SK-N-SH treated with all-trans-retinoic acid at 6 μM for 48 hours (cell line): ENCODE results near the gene PRCC.

Source experiments
- ATAC-seq: fragments of 200-7000 bp; cut with Tn5 transposase; 3 replicates; pipeline ENCODE4 v1.9.1; 2020; ENCODE audit warnings: mild to moderate bottlenecking, moderate library complexity
- ARNTL ChIP-seq: fragments of 450-650 bp; formaldehyde crosslinking; IDR thresholded peaks from 2 replicates; pipeline ENCODE4 v1.5.0; 2020; ENCODE audit warnings: low read depth, mild to moderate bottlenecking, moderate library complexity, borderline replicate concordance
- BACH2 ChIP-seq: fragments of 250-450 bp; sonication (Bioruptor Pico); IDR thresholded peaks from 2 replicates; pipeline ENCODE4 v1.9.0; 2021; ENCODE audit warnings: mild to moderate bottlenecking, borderline replicate concordance
- CSDC2 ChIP-seq: fragments of 250-450 bp; sonication (Bioruptor Pico); IDR thresholded peaks from 2 replicates; pipeline ENCODE4 v1.5.0; 2020; ENCODE audit warnings: mild to moderate bottlenecking, moderate library complexity
- CSRNP3 ChIP-seq: fragments of 250-450 bp; sonication (Bioruptor Pico); IDR thresholded peaks from 2 replicates; pipeline ENCODE4 v1.5.1; 2021; ENCODE audit warnings: mild to moderate bottlenecking, moderate library complexity
- ESRRG ChIP-seq: fragments of 250-450 bp; sonication (Bioruptor Pico); IDR thresholded peaks from 2 replicates; pipeline ENCODE4 v1.6.1; 2021; ENCODE audit warnings: mild to moderate bottlenecking
- GLIS3 ChIP-seq: fragments of 250-450 bp; sonication (Bioruptor Pico); IDR thresholded peaks from 2 replicates; pipeline ENCODE4 v1.5.0; 2020; ENCODE audit warnings: mild to moderate bottlenecking, moderate library complexity
- ISL1 ChIP-seq: fragments of 250-450 bp; sonication (Bioruptor Pico); IDR thresholded peaks from 2 replicates; pipeline ENCODE4 v2.1.2; 2022; ENCODE audit warnings: mild to moderate bottlenecking, moderate library complexity
- OSR1 ChIP-seq: fragments of 250-450 bp; sonication (Bioruptor Pico); IDR thresholded peaks from 2 replicates; pipeline ENCODE4 v1.8.0; 2022; ENCODE audit warnings: moderate library complexity, mild to moderate bottlenecking, inconsistent platforms
- PPARA ChIP-seq: fragments of 250-450 bp; sonication (Bioruptor Pico); IDR thresholded peaks from 2 replicates; pipeline ENCODE4 v1.5.0; 2020; ENCODE audit warnings: mild to moderate bottlenecking, borderline replicate concordance
- RARB ChIP-seq: fragments of 250-450 bp; sonication (Bioruptor Pico); IDR thresholded peaks from 2 replicates; pipeline ENCODE4 v1.8.0; 2021; ENCODE audit warnings: mild to moderate bottlenecking, moderate library complexity
- SNAI2 ChIP-seq: fragments of 250-450 bp; sonication (Bioruptor Pico); IDR thresholded peaks from 2 replicates; pipeline ENCODE4 v1.5.0; 2020; ENCODE audit warnings: mild to moderate bottlenecking, moderate library complexity
- TCF4 ChIP-seq: fragments of 250-450 bp; sonication (Bioruptor Pico); IDR thresholded peaks from 2 replicates; pipeline ENCODE4 v1.8.0; 2021; ENCODE audit warnings: mild to moderate bottlenecking, moderate library complexity, borderline replicate concordance
- TOX ChIP-seq: fragments of 250-450 bp; sonication (Bioruptor Pico); IDR thresholded peaks from 2 replicates; pipeline ENCODE4 v1.8.0; 2021; ENCODE audit warnings: mild to moderate bottlenecking, moderate library complexity, borderline replicate concordance
- ZC3H10 ChIP-seq: fragments of 250-450 bp; sonication (Bioruptor Pico); IDR thresholded peaks from 2 replicates; pipeline ENCODE4 v1.5.1; 2021; ENCODE audit warnings: mild to moderate bottlenecking, moderate library complexity
- ZFP3 ChIP-seq: fragments of 250-450 bp; sonication (Bioruptor Pico); IDR thresholded peaks from 2 replicates; pipeline ENCODE4 v1.5.0; 2020; ENCODE audit warnings: mild to moderate bottlenecking, moderate library complexity
- ZFP30 ChIP-seq: fragments of 450-650 bp; formaldehyde crosslinking; IDR thresholded peaks from 2 replicates; pipeline ENCODE4 v1.5.0; 2022; ENCODE audit warnings: mild to moderate bottlenecking, moderate library complexity
- ZNF565 ChIP-seq: fragments of 450-650 bp; formaldehyde crosslinking; conservative IDR thresholded peaks from 2 replicates; pipeline ENCODE4 v1.5.0; 2020; ENCODE audit warnings: low read depth, mild to moderate bottlenecking, moderate library complexity
- ZNF70 ChIP-seq: fragments of 450-650 bp; formaldehyde crosslinking; IDR thresholded peaks from 2 replicates; pipeline ENCODE4 v1.5.0; 2020; ENCODE audit warnings: mild to moderate bottlenecking, moderate library complexity
- ZNF8 ChIP-seq: fragments of 450-650 bp; formaldehyde crosslinking; IDR thresholded peaks from 2 replicates; pipeline ENCODE4 v1.5.0; 2020; ENCODE audit warnings: mild to moderate bottlenecking, moderate library complexity
- TF ChIP-seq, protein P1 (sequence below): fragments of 250-450 bp; sonication (Bioruptor Pico); IDR thresholded peaks from 2 replicates; pipeline ENCODE4 v1.8.0; 2020; ENCODE audit warnings: mild to moderate bottlenecking, moderate library complexity, borderline replicate concordance
- TF ChIP-seq, protein P2 (sequence below): fragments of 250-450 bp; sonication (Bioruptor Pico); IDR thresholded peaks from 2 replicates; pipeline ENCODE4 v1.8.0; 2021; ENCODE audit warnings: low read depth, mild to moderate bottlenecking, moderate library complexity, borderline replicate concordance
- TF ChIP-seq, protein P3 (sequence below): fragments of 250-450 bp; sonication (Bioruptor Pico); IDR thresholded peaks from 2 replicates; pipeline ENCODE4 v1.5.1; 2020; ENCODE audit warnings: low read depth, mild to moderate bottlenecking, moderate library complexity

Gene PRCC

DNA sequence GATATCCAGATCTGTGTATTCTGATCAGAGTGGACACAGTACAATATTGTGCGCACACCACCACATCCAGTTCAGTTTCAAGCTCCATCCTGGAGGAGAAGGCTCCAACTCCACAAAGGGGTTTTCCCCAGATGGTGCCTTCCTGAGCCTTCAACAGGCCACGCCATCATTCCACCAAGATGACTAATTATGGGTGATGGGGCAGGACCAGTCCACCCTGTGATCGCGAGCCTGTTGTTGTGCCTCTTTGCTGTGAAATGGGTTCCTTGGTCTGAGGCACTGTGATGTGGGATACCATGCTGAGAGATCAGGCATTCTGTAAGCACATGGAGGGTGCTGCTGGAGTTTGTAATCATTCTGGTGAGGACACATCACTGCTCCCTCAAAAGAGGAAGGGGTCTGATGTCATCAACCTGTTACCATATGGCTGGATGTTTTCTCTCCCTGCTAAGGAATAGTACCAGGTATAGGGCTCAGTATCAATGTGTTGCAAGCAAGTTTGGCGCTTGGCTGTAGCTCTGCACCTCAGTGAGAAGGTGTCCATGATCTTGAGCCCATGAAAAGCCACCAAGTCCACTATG, 56.0 kb downstream of the PRCC start:
- TF ChIP-seq SNAI2 = no peak
- TF ChIP-seq, protein P1, sequence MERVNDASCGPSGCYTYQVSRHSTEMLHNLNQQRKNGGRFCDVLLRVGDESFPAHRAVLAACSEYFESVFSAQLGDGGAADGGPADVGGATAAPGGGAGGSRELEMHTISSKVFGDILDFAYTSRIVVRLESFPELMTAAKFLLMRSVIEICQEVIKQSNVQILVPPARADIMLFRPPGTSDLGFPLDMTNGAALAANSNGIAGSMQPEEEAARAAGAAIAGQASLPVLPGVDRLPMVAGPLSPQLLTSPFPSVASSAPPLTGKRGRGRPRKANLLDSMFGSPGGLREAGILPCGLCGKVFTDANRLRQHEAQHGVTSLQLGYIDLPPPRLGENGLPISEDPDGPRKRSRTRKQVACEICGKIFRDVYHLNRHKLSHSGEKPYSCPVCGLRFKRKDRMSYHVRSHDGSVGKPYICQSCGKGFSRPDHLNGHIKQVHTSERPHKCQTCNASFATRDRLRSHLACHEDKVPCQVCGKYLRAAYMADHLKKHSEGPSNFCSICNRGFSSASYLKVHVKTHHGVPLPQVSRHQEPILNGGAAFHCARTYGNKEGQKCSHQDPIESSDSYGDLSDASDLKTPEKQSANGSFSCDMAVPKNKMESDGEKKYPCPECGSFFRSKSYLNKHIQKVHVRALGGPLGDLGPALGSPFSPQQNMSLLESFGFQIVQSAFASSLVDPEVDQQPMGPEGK (CRISPR knock-in tag) = no peak
- TF ChIP-seq, protein P2, sequence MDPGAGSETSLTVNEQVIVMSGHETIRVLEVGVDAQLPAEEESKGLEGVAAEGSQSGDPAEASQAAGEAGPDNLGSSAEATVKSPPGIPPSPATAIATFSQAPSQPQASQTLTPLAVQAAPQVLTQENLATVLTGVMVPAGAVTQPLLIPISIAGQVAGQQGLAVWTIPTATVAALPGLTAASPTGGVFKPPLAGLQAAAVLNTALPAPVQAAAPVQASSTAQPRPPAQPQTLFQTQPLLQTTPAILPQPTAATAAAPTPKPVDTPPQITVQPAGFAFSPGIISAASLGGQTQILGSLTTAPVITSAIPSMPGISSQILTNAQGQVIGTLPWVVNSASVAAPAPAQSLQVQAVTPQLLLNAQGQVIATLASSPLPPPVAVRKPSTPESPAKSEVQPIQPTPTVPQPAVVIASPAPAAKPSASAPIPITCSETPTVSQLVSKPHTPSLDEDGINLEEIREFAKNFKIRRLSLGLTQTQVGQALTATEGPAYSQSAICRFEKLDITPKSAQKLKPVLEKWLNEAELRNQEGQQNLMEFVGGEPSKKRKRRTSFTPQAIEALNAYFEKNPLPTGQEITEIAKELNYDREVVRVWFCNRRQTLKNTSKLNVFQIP (CRISPR knock-in tag) = no peak
- no peak for TF ChIP-seq BACH2
- no peak for TF ChIP-seq ZFP30 (CRISPR knock-in tag)
- no peak for TF ChIP-seq ESRRG (CRISPR knock-in tag)
- TF ChIP-seq ZFP3 (CRISPR knock-in tag) = no peak
- no peak for TF ChIP-seq ZNF565 (CRISPR knock-in tag)
- no peak for TF ChIP-seq ZNF8 (CRISPR knock-in tag)
- TF ChIP-seq RARB (CRISPR knock-in tag) = no peak
- no peak for TF ChIP-seq CSDC2 (CRISPR knock-in tag)
- no peak for TF ChIP-seq ZC3H10 (CRISPR knock-in tag)
- TF ChIP-seq TOX (CRISPR knock-in tag) = no peak
- TF ChIP-seq, protein P3, sequence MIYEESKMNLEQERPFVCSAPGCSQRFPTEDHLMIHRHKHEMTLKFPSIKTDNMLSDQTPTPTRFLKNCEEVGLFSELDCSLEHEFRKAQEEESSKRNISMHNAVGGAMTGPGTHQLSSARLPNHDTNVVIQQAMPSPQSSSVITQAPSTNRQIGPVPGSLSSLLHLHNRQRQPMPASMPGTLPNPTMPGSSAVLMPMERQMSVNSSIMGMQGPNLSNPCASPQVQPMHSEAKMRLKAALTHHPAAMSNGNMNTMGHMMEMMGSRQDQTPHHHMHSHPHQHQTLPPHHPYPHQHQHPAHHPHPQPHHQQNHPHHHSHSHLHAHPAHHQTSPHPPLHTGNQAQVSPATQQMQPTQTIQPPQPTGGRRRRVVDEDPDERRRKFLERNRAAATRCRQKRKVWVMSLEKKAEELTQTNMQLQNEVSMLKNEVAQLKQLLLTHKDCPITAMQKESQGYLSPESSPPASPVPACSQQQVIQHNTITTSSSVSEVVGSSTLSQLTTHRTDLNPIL = no peak
- ATAC-seq = no peak

DNA sequence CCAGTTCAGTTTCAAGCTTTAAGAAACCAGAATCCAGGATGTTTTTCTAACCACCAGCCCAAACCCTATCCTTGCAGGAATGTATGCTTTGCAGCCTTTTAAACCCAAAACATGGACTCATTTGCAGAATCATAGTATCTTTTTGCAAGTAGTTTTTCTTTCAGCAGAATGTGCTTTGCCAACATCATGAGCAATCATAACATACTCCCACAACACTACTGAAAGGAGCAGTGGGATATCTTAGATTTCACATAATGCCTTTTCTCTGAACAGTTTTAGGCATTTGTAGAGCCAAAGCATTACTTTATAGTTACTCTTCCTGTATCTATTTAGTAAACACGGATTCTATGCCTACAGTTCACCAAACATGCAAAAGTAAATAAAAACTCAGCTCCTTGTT, 59.3 kb downstream of the PRCC start:
- TF ChIP-seq ARNTL (CRISPR knock-in tag) (no peak), TCF4 (no peak), ISL1 (CRISPR knock-in tag) (no peak), ZNF8 (CRISPR knock-in tag) (no peak), ZNF70 (CRISPR knock-in tag) (no peak), ZFP3 (CRISPR knock-in tag) (no peak), ZC3H10 (CRISPR knock-in tag) (no peak), PPARA (CRISPR knock-in tag) (no peak)
- TF ChIP-seq, protein P1 (CRISPR knock-in tag) = no peak
- ATAC-seq = no peak

DNA sequence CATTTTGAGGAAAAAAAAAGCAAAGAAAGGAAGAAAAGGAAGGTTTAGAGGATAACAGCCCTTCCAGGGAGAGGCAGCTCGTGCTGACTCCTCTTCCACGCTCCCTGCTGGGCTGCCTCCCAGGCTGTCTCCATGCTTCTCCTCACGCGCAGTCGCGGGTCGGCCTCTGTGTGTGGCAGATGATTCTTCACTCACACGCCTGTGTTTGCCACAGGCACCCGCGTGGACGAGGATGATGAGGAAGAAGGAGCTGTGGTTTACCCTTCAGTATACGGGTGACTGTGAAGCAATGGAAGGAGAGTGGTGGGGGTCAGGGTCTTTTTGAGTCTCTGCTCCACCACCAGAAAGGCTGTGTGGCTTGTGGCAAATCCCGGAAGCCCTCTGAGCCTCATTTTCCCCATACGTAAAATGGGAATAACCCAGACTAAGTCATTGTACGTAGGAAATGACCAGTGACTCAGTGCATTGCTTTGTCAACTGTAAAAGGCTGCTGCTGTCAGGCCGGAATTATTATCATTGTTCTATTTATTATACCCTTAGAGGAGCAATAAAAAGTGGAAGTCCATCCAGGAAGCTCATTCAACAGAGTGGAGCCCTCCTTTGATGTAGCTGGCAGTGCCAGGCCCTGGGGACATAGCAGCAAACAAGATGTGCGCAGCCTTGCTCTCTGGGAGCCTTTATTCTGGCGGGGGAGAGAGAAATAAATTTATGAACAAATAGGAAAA, 61.2 kb downstream of the PRCC start:
- no peak for TF ChIP-seq PPARA (CRISPR knock-in tag)
- no peak for TF ChIP-seq GLIS3 (CRISPR knock-in tag)
- TF ChIP-seq ESRRG (CRISPR knock-in tag) = no peak
- TF ChIP-seq, protein P3 = no peak
- TF ChIP-seq ZFP30 (CRISPR knock-in tag) = no peak
- TF ChIP-seq ZC3H10 (CRISPR knock-in tag) = no peak
- TF ChIP-seq, protein P2 (CRISPR knock-in tag) = no peak
- TF ChIP-seq BACH2 = no peak
- TF ChIP-seq OSR1 (CRISPR knock-in tag) = no peak
- no peak for TF ChIP-seq ZNF70 (CRISPR knock-in tag)
- TF ChIP-seq RARB (CRISPR knock-in tag) = no peak
- no peak for TF ChIP-seq CSRNP3 (CRISPR knock-in tag)
- TF ChIP-seq ZFP3 (CRISPR knock-in tag) = no peak
- TF ChIP-seq, protein P1 (CRISPR knock-in tag) = no peak
- TF ChIP-seq TOX (CRISPR knock-in tag) = no peak
- TF ChIP-seq ISL1 (CRISPR knock-in tag) = no peak
- no peak for TF ChIP-seq ARNTL (CRISPR knock-in tag)
- TF ChIP-seq ZNF565 (CRISPR knock-in tag) = no peak
- ATAC-seq = no peak
